ENCODE data around the gene WWOX. TPM values are rescaled to one million over a fixed set of nuclear protein-coding genes. Genes with fewer than 3 reads are reported as not detected.

The WWOX gene
- total RNA-seq, 1 donor from 2014 or later = 18.6 TPM

DNA sequence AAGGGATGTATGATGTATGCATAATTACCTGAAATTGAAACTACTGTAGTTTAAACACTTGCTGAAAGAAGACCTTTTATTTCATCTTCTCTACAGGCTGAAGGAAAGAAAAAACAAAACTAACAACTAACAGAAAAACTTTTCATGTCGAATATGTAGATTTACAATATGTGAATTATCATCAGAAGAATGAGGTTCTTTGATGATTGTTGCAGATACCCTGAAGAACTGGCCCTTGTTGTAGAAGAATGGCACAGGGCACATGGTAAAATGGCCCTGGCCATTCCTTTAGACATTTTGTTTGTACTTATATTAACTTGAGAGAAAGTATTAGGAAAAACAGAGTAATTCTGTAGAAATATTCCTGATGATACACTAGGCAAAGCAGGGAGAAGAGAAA lies 1057.3 kb downstream of the WWOX start:
- Mint-ChIP-seq H3K27ac (ENCODE audit: unreplicated experiment) (no peak overlapping the region), H3K4me3 (ENCODE audit: unreplicated experiment) (no peak overlapping the region), H3K9me3 (ENCODE audit: unreplicated experiment) (no peaks in the 10 kb centered on the region), H3K36me3 (ENCODE audit: low read depth, unreplicated experiment) (no peaks in the 10 kb centered on the region), H3K27me3 (ENCODE audit: unreplicated experiment) (no peaks in the 10 kb centered on the region), H3K4me1 (ENCODE audit: unreplicated experiment) (peaks cover 28% of the 10 kb centered on the region)
- TF ChIP-seq, protein P1, sequence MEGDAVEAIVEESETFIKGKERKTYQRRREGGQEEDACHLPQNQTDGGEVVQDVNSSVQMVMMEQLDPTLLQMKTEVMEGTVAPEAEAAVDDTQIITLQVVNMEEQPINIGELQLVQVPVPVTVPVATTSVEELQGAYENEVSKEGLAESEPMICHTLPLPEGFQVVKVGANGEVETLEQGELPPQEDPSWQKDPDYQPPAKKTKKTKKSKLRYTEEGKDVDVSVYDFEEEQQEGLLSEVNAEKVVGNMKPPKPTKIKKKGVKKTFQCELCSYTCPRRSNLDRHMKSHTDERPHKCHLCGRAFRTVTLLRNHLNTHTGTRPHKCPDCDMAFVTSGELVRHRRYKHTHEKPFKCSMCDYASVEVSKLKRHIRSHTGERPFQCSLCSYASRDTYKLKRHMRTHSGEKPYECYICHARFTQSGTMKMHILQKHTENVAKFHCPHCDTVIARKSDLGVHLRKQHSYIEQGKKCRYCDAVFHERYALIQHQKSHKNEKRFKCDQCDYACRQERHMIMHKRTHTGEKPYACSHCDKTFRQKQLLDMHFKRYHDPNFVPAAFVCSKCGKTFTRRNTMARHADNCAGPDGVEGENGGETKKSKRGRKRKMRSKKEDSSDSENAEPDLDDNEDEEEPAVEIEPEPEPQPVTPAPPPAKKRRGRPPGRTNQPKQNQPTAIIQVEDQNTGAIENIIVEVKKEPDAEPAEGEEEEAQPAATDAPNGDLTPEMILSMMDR (IDR thresholded peaks at IDR 0.05; ENCODE audit: unreplicated experiment) = no peak
- no peak for DNase-seq (ENCODE audit: low spot score)

DNA sequence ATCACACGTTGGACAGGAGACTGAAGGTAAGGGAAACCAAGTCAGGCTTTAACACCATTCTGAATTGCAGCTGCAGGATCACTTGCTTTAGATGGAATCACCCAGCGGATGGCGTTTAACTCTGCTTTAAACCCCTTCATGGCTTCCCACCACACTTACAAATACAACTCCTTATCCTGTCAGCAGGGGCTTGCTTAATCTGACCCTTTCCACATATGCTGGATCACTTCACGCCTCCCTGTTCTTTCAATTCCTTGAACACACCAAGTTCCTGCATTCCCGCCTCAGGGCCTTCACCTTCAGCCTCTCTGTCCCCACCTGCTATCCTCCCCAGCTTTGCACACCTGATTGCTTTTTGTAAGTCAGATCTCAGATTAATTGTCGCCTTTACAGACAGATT lies 1058.9 kb downstream of the WWOX start:
- H3K27ac Mint-ChIP-seq (ENCODE audit: unreplicated experiment) = no peak overlapping the region
- H3K4me3 Mint-ChIP-seq (ENCODE audit: unreplicated experiment) = no peak overlapping the region
- H3K36me3 Mint-ChIP-seq (ENCODE audit: low read depth, unreplicated experiment) = no peaks in the 10 kb centered on the region
- peaks cover 18% of the 10 kb centered on the region for H3K4me1 Mint-ChIP-seq (ENCODE audit: unreplicated experiment)
- DNase-seq (ENCODE audit: low spot score) = no peak
- no peaks in the 10 kb centered on the region for H3K9me3 Mint-ChIP-seq (ENCODE audit: unreplicated experiment)
- TF ChIP-seq, protein P1 (IDR thresholded peaks at IDR 0.05; ENCODE audit: unreplicated experiment) = no peak
- peaks cover 1% of the 10 kb centered on the region for H3K27me3 Mint-ChIP-seq (ENCODE audit: unreplicated experiment)

DNA sequence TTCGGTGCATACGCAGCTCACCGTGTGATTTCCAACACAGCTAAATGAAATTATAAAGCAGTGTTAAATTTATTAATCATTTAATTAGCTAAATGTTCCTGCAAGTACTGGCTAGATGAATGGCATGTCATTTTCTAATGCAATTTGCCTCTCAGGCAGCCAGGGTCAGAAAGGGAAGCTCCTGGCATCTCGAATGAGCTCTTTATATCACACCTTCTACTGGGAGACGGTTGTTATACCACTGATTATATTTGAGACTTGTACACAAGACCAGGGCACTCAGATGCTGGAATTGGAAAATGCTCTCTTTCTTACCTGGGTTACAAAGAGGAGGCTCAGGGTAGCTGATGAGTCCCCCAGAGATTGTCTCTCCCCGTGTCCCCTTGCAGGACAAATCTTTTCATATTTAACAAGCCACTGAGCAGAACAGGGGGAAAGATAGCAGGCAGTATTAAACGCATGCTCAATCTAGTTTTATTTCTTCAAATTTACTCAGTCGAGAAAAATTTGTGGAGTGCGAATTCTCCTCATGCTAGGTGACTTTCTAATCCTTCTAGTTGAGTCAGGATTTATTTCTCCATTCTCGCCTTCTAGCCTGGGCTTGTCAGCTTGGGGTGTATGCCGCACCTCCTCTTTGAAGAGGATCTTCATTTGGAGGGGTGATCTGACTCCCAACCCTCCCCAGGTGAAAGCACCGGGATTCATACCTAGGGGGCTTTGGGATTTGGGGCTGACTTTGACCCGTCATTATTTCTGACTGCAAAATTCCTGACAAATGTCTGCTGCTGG lies 1060.0 kb downstream of the WWOX start:
- peaks cover 1% of the 10 kb centered on the region for H3K27me3 Mint-ChIP-seq (ENCODE audit: unreplicated experiment)
- no peak for DNase-seq (ENCODE audit: low spot score)
- TF ChIP-seq, protein P1 (IDR thresholded peaks at IDR 0.05; ENCODE audit: unreplicated experiment) = no peak
- H3K36me3 Mint-ChIP-seq (ENCODE audit: low read depth, unreplicated experiment) = no peaks in the 10 kb centered on the region
- H3K4me3 Mint-ChIP-seq (ENCODE audit: unreplicated experiment) = no peak overlapping the region
- H3K27ac Mint-ChIP-seq (ENCODE audit: unreplicated experiment) = no peak overlapping the region
- no peaks in the 10 kb centered on the region for H3K9me3 Mint-ChIP-seq (ENCODE audit: unreplicated experiment)
- peaks cover 8% of the 10 kb centered on the region for H3K4me1 Mint-ChIP-seq (ENCODE audit: unreplicated experiment)

DNA sequence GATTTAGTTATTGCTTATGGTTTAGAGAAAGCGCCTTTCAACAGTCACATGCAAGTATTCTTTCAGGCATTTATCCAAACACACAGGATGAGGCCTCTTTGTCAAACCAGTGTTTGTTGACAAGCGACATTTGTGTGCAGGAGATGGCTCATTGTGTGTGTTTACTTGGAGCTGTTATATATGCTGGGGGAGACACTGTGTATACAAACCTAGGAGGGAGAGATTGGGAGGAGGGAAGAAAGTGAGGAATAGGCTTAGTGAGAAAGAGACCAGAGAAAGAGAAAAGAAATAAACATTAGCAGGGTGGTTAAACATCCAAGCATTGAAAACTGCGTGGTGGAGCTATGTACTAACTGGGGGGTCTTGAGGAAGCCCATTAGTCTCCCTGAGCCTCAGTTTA lies 1063.5 kb downstream of the WWOX start:
- Mint-ChIP-seq H3K4me3 (ENCODE audit: unreplicated experiment) (no peak overlapping the region), H3K9me3 (ENCODE audit: unreplicated experiment) (no peaks in the 10 kb centered on the region), H3K36me3 (ENCODE audit: low read depth, unreplicated experiment) (no peaks in the 10 kb centered on the region), H3K27me3 (ENCODE audit: unreplicated experiment) (peaks cover 1% of the 10 kb centered on the region), H3K4me1 (ENCODE audit: unreplicated experiment) (peaks cover 2% of the 10 kb centered on the region), H3K27ac (ENCODE audit: unreplicated experiment) (no peak overlapping the region)
- TF ChIP-seq, protein P1 (IDR thresholded peaks at IDR 0.05; ENCODE audit: unreplicated experiment) = no peak
- DNase-seq (ENCODE audit: low spot score) = no peak

DNA sequence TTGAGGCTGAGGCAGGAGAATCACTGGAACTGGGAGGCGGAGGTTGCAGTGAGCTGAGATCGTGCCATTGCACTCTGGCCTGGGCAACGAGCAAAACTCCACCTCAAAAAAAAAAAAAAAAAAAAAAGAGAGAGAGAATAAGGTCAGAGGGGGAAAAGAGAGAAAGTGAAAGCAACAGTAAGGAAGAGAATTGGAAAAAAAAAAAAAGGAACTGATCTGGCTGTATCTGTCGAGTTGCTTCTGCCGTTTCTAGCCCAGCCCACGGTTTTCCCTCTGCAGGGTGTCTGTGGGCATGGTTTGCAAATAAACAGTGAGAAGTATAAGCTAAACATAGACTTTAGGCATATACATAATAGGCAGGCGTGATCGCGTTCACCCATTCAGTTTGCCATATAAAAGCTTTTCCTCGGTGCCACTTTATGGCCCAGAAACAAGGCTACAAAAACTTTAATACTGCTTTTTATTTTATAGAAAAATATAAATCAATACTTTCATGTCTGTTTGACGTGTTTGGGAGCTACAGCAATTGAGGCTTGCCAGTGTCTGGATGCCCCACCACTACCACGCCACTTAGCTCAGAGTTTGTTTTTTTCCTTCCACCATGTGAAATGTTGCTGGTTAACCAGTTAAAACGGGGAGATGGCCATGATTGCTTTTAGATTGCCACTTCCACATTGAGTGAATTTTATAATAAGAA lies 1064.4 kb downstream of the WWOX start:
- no peaks in the 10 kb centered on the region for H3K4me1 Mint-ChIP-seq (ENCODE audit: unreplicated experiment)
- H3K9me3 Mint-ChIP-seq (ENCODE audit: unreplicated experiment) = no peaks in the 10 kb centered on the region
- H3K27me3 Mint-ChIP-seq (ENCODE audit: unreplicated experiment) = peaks cover 1% of the 10 kb centered on the region
- H3K4me3 Mint-ChIP-seq (ENCODE audit: unreplicated experiment) = no peak overlapping the region
- no peak for DNase-seq (ENCODE audit: low spot score)
- H3K36me3 Mint-ChIP-seq (ENCODE audit: low read depth, unreplicated experiment) = no peaks in the 10 kb centered on the region
- TF ChIP-seq, protein P1 (IDR thresholded peaks at IDR 0.05; ENCODE audit: unreplicated experiment) = no peak
- H3K27ac Mint-ChIP-seq (ENCODE audit: unreplicated experiment) = no peak overlapping the region
